K562 (cell line): ENCODE measurements around the gene AGK. TPM values are rescaled to one million over a fixed set of nuclear protein-coding genes. Genes with fewer than 3 reads are reported as not detected.

Source experiments
- ATAC-seq: fragments of 200-7000 bp; cut with Tn5 transposase; 3 replicates; pipeline ENCODE4 v1.9.1; 2020; ENCODE audit warnings: moderate library complexity
- BruUV-seq: library from RNA; stranded (reverse); fragments of 400-500 nt; replicated peaks from 2 replicates; lab custom pipeline; 2021; lab: Mats Ljungman, UMichigan
- CTCF ChIA-PET: fragments of 300-600 bp; formaldehyde crosslinking; extraction: SDS; loops from one replicate; lab custom pipeline; 2021; ENCODE audit warnings: low intra/inter-chr PET ratio; lab: Yijun Ruan, JAX
- POLR2A ChIA-PET: fragments of 300-600, 350-650 bp; sonication (Branson Sonifier 250); formaldehyde crosslinking; extraction: SDS; loops from one replicate; lab custom pipeline; 2021; ENCODE audit warnings: antibody characterized with exemption, inconsistent platforms; lab: Yijun Ruan, JAX
- DNase-seq, 4 experiments: peaks; one replicate each; pipeline versions ENCODE4 v3.0.0 to v3.0.0-alpha.2; 2011 to 2018; ENCODE audit warnings: low spot score in 3 of 4, mixed read lengths in 3 of 4; ENCODE audit errors: extremely low read depth in 1 of 4
- FAIRE-seq: peaks from 2 replicates; lab custom pipeline; 2011; peaks lifted over from hg19 to GRCh38; lab: Jason Lieb, UNC
- H2AFZ ChIP-seq: 2 replicates; pipeline ENCODE4 v1.6.0; 2011; ENCODE audit warnings: low read depth, low read length, control low read depth, inconsistent platforms
- H3K27ac ChIP-seq: fragments of 200-600 bp; 3 replicates; pipeline ENCODE4 v1.8.0; 2011; ENCODE audit warnings: low read depth, mild to moderate bottlenecking, control low read depth, inconsistent platforms, low read length, moderate library complexity, mixed read lengths; ENCODE audit errors: extremely low read depth
- H3K27me3 ChIP-seq, 2 experiments: fragments of 300-600 bp in 1 of 2; 2 replicates in 1 of 2; 3 replicates in 1 of 2; pipeline versions ENCODE4 v1.6.0 to v1.8.0; 2011; ENCODE audit warnings: inconsistent platforms in 2 of 2, low read length in 2 of 2, mild to moderate bottlenecking in 1 of 2, mixed read lengths in 1 of 2, moderate library complexity in 1 of 2; ENCODE audit not compliant: control insufficient read depth in 2 of 2, insufficient read depth in 2 of 2
- H3K36me3 ChIP-seq: fragments of 300-600 bp; 3 replicates; pipeline ENCODE4 v1.8.0; 2011; ENCODE audit warnings: mild to moderate bottlenecking, low read length, inconsistent platforms; ENCODE audit not compliant: control insufficient read depth, insufficient read depth
- H3K4me1 ChIP-seq, 2 experiments: fragments of 200-600 bp in 1 of 2; replicated peaks in 1 of 2; 2 replicates in 1 of 2; 3 replicates in 1 of 2; pipeline versions ENCODE4 v1.5.1 to v1.8.0; 2011; ENCODE audit warnings: inconsistent platforms in 2 of 2, low read length in 2 of 2, mild to moderate bottlenecking in 1 of 2, mixed read lengths in 1 of 2, moderate library complexity in 1 of 2; ENCODE audit not compliant: control insufficient read depth in 2 of 2, insufficient read depth in 2 of 2
- H3K4me2 ChIP-seq: 2 replicates; pipeline ENCODE4 v1.6.1; 2011; ENCODE audit warnings: low read length, control low read depth, inconsistent platforms, mixed read lengths; ENCODE audit not compliant: insufficient read depth
- H3K4me3 ChIP-seq: fragments of 200-600 bp; sonication (generic), shearing (Covaris generic); 2 replicates; pipeline ENCODE4 v1.5.1; 2016; ENCODE audit warnings: control low read depth, inconsistent platforms
- H3K79me2 ChIP-seq: fragments of 200-600 bp; 3 replicates; pipeline ENCODE4 v1.8.0; 2011; ENCODE audit warnings: low read length, inconsistent platforms; ENCODE audit not compliant: control insufficient read depth, insufficient read depth
- H3K9ac ChIP-seq, 2 experiments: 2 replicates each; pipeline versions ENCODE4 v1.6.0 to v1.6.1; 2011; ENCODE audit warnings: low read depth in 2 of 2, low read length in 2 of 2, control low read depth in 1 of 2, inconsistent platforms in 1 of 2, mild to moderate bottlenecking in 1 of 2, mixed read lengths in 1 of 2; ENCODE audit not compliant: insufficient read depth in 1 of 2
- H3K9me1 ChIP-seq: one replicate; pipeline ENCODE4 v1.6.0; 2011; ENCODE audit warnings: inconsistent platforms, mild to moderate bottlenecking, low read length, moderate library complexity; ENCODE audit not compliant: control insufficient read depth, insufficient read depth
- H3K9me3 ChIP-seq: replicated peaks from 2 replicates; pipeline ENCODE4 v1.5.1; 2011; ENCODE audit warnings: low read depth, low read length, inconsistent platforms; ENCODE audit not compliant: control insufficient read depth, insufficient read depth
- H4K20me1 ChIP-seq: replicated peaks from 2 replicates; pipeline ENCODE4 v1.6.1; 2011; ENCODE audit warnings: low read length, inconsistent platforms, mixed read lengths; ENCODE audit not compliant: control insufficient read depth, insufficient read depth
- CEBPB ChIP-seq: fragments of 450-650 bp; IDR thresholded peaks from 2 replicates; pipeline ENCODE4 v1.6.1; 2016; ENCODE audit warnings: missing genetic modification characterization, missing compliant biosample characterization
- CEBPG ChIP-seq, 3 experiments: fragments of 200-800 bp in 1 of 3; sonication (Bioruptor generic) in 1 of 3; sonication (generic) in 1 of 3; formaldehyde crosslinking in 1 of 3; IDR thresholded peaks in 2 of 3; conservative IDR thresholded peaks in 1 of 3; 2 replicates each; pipeline versions ENCODE4 v1.6.1 to v1.8.0; 2016 to 2022; ENCODE audit warnings: missing compliant biosample characterization in 2 of 3, missing genetic modification characterization in 2 of 3, mild to moderate bottlenecking in 1 of 3, missing genetic modification reagents in 1 of 3
- E4F1 ChIP-seq: fragments of 250-450 bp; sonication (Bioruptor Pico); IDR thresholded peaks from 2 replicates; pipeline ENCODE4 v1.5.0; 2021; ENCODE audit warnings: mild to moderate bottlenecking, borderline replicate concordance
- FOXA1 ChIP-seq: fragments of 450-650 bp; IDR thresholded peaks from 2 replicates; pipeline ENCODE4 v1.6.1; 2016; ENCODE audit warnings: mild to moderate bottlenecking, borderline replicate concordance
- HEY1 ChIP-seq: fragments of 250-450 bp; sonication (Bioruptor Pico); IDR thresholded peaks from 2 replicates; pipeline ENCODE4 v1.5.0; 2020; ENCODE audit warnings: mild to moderate bottlenecking, moderate library complexity, borderline replicate concordance
- NFATC3 ChIP-seq: fragments of 450-650 bp; IDR thresholded peaks from 2 replicates; pipeline ENCODE4 v1.6.1; 2017; ENCODE audit warnings: mild to moderate bottlenecking
- PHTF2 ChIP-seq: fragments of 250-450 bp; sonication (Bioruptor Pico); IDR thresholded peaks from 2 replicates; pipeline ENCODE4 v1.5.0; 2021; ENCODE audit warnings: mild to moderate bottlenecking
- TCF7L2 ChIP-seq: fragments of 150-350 bp; IDR thresholded peaks from 2 replicates; pipeline ENCODE4 v1.6.1; 2016; ENCODE audit warnings: low read depth, mild to moderate bottlenecking, low read length, moderate library complexity
- TRIM24 ChIP-seq, 2 experiments: fragments of 450-650 bp; IDR thresholded peaks; 2 replicates each; pipeline ENCODE4 v1.6.1; 2016
- ZHX1 ChIP-seq: fragments of 150-350 bp; conservative IDR thresholded peaks from 2 replicates; pipeline ENCODE4 v1.6.1; 2014; ENCODE audit warnings: low read length
- ZNF830 ChIP-seq: fragments of 250-450 bp; sonication (Bioruptor Pico); IDR thresholded peaks from 2 replicates; pipeline ENCODE4 v1.5.0; 2021; ENCODE audit warnings: mild to moderate bottlenecking
- WGBS: fragments of 100-300 bp; shearing (Covaris generic); methylation state at CpG from one replicate; pipeline ENCODE4 v1.1.6; 2016; ENCODE audit warnings: low coverage, mixed read lengths; ENCODE audit not compliant: insufficient coverage; ENCODE audit errors: missing lambda C conversion rate; 5-methylcytosine and 5-hydroxymethylcytosine counted together
- in situ Hi-C: fragments of 300-500 bp; cut with MboI; formaldehyde crosslinking; loops from 4 replicates; pipeline ENCODE4 v1.15.0; 2018; ENCODE audit warnings: inconsistent platforms, mixed read lengths
- intact Hi-C: fragments of 100-400 bp; cut with micrococcal nuclease; formaldehyde crosslinking; loops from 2 replicates; pipeline ENCODE4 v1.14.2; 2022
- polyA plus RNA-seq, 8 experiments: library from polyadenylated mRNA; depleted of rRNA in 4 of 8; stranded (reverse) in 5 of 8; unstranded in 3 of 8; fragments of >200 nt; fragmentation: Nextera tagmentation in 2 of 8; fragmentation: Illumina TruSeq in 1 of 8; extraction: Ambion mirVana in 2 of 8; extraction: Trizol in 1 of 8; gene quantifications; 2 replicates each; pipeline versions ENCODE4 v1.2.1 to v1.2.3, GENCODE V29; 2011 to 2014; ENCODE audit warnings: inconsistent platforms in 1 of 8, missing spikeins in 1 of 8
- total RNA-seq, 7 experiments: library from RNA; depleted of rRNA in 6 of 7; stranded (reverse); fragments of >200 nt in 6 of 7; fragmentation: Illumina TruSeq in 2 of 7; extraction: Trizol in 2 of 7; gene quantifications; 2 replicates each; pipeline versions ENCODE4 v1.2.1 to v1.2.3, GENCODE V29; 2011 to 2021; ENCODE audit warnings: low replicate concordance in 1 of 7
- TF ChIP-seq, protein P1 (sequence below): fragments of 450-650 bp; IDR thresholded peaks from 2 replicates; pipeline ENCODE4 v1.6.1; 2017; ENCODE audit warnings: mild to moderate bottlenecking, moderate library complexity
- TF ChIP-seq, protein P2 (sequence below): sonication (generic); formaldehyde crosslinking; IDR thresholded peaks from 2 replicates; pipeline ENCODE4 v1.8.1; 2023; ENCODE audit warnings: mild to moderate bottlenecking, missing genetic modification reagents

AGK gene
- total and polyA plus RNA-seq, 9 of the 15 experiments (the other 6 are each of a cell fraction or from before 2014, with no cell fraction given), result 50.7 to 128 (median 71.8) TPM

DNA sequence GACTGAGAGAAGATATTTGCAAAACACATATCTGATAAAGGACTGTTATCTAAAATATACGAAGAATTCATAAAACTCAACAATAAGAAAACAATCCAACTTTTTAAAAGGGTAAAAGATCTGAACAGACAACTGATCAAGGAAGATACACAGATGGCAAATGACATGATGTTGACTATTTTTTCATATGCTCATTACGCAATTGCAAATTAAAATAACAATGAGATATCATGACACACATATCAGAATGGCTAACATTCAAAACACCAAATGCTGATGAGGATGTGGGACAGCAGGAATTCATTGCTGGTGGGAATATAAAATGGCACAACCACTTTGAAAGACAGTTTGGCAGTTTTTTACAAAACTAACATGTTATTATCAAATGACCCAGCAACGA, 141.9 kb downstream of the AGK start:
- TF ChIP-seq, protein P1, sequence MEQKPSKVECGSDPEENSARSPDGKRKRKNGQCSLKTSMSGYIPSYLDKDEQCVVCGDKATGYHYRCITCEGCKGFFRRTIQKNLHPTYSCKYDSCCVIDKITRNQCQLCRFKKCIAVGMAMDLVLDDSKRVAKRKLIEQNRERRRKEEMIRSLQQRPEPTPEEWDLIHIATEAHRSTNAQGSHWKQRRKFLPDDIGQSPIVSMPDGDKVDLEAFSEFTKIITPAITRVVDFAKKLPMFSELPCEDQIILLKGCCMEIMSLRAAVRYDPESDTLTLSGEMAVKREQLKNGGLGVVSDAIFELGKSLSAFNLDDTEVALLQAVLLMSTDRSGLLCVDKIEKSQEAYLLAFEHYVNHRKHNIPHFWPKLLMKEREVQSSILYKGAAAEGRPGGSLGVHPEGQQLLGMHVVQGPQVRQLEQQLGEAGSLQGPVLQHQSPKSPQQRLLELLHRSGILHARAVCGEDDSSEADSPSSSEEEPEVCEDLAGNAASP, result no peak
- TF ChIP-seq CEBPB (tag), result peak; percentile 27; the same call in 1 of the 2 replicates
- TF ChIP-seq TRIM24 (IDR thresholded peaks at IDR 0.05), result no peak
- no peak for TF ChIP-seq CEBPG (CRISPR knock-in tag; IDR thresholded peaks at IDR 0.05)
- peak in 1 of 2 experiments; percentile 48; a peak in 2 of 4 replicates for TF ChIP-seq CEBPG (tag; conservative IDR thresholded peaks at IDR 0.05 in 1 of 2, IDR thresholded peaks at IDR 0.05 in 1 of 2)
- no peak for TF ChIP-seq ZHX1
- TF ChIP-seq TCF7L2, result no peak
- TF ChIP-seq E4F1 (CRISPR knock-in tag), result no peak
- no peak for TF ChIP-seq HEY1
- TF ChIP-seq, protein P2, sequence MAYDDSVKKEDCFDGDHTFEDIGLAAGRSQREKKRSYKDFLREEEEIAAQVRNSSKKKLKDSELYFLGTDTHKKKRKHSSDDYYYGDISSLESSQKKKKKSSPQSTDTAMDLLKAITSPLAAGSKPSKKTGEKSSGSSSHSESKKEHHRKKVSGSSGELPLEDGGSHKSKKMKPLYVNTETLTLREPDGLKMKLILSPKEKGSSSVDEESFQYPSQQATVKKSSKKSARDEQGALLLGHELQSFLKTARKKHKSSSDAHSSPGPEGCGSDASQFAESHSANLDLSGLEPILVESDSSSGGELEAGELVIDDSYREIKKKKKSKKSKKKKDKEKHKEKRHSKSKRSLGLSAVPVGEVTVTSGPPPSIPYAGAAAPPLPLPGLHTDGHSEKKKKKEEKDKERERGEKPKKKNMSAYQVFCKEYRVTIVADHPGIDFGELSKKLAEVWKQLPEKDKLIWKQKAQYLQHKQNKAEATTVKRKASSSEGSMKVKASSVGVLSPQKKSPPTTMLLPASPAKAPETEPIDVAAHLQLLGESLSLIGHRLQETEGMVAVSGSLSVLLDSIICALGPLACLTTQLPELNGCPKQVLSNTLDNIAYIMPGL (CRISPR knock-in tag), result no peak
- no peak for TF ChIP-seq NFATC3
- TF ChIP-seq ZNF830, result no peak
- TF ChIP-seq FOXA1, result no peak
- TF ChIP-seq PHTF2 (CRISPR knock-in tag), result no peak
- no peaks in the 10 kb centered on the region for H3K9me1 ChIP-seq
- DNase-seq (no peak), ATAC-seq (no peak), FAIRE-seq (no peak)
- H2AFZ ChIP-seq, result no peak overlapping the region
- peaks cover 24 to 28% of the 10 kb centered on the region in 2 experiments; a peak in 4 of 5 replicates for H3K27me3 ChIP-seq
- ChIA-PET CTCF (no interaction called here), POLR2A (interaction anchor here (1.0 kb wide), 2 partner anchors 10 to 32 kb away, joined by 3 read pairs; no protein-coding TSS in a partner anchor)
- no peaks in the 10 kb centered on the region for H3K79me2 ChIP-seq
- H3K4me2 ChIP-seq, result no peak overlapping the region
- no peaks in the 10 kb centered on the region for H3K36me3 ChIP-seq
- no peaks in the 10 kb centered on the region for H3K4me1 ChIP-seq
- no peaks in the 10 kb centered on the region for H3K9me3 ChIP-seq
- no peak overlapping the region for H3K9ac ChIP-seq
- H4K20me1 ChIP-seq, result no peaks in the 10 kb centered on the region; the same call in 1 of the 2 replicates
- intact Hi-C loops, result no loop called here
- no peak overlapping the region for H3K27ac ChIP-seq
- 0% methylated on average over 3 of the region's 3 CpGs for WGBS
- H3K4me3 ChIP-seq, result no peak overlapping the region
- BruUV-seq, result no TSS peak
- in situ Hi-C loops, result no loop called here
